ENCODE results near the gene ALDH1B1. TPM values are rescaled to one million over a fixed set of nuclear protein-coding genes. Genes with fewer than 3 reads are reported as not detected.

ALDH1B1 gene
- total and polyA plus RNA-seq, 2 of the 13 experiments (the other 11 are each of a cell fraction or from before 2014, with no cell fraction given), result 45.1 to 125 TPM

DNA sequence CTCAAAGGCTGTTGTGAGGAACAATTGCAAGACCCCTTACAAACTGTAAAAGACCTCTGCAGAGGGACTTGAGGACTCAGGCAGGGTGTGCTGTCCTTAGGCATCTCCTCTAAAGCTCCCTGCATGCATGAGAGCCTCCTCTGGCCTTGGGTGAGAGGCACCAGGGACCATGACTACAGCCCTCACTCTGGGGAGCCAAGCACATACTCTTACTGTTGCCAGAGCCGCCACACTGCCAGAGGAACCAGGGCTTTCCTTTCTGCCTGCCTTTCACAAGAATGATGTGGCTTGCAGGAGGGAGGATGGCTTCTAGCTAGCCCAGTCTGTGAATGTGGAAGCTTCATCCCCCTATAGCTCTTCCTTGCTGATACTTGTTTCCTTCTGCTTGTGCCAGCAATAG lies 25.9 kb downstream of the ALDH1B1 start:
- POLR2A ChIA-PET, result no interaction called here
- WGBS (ENCODE audit: low lambda C conversion rate), result 100% methylated on average over 1 of the region's 1 CpG
- Histone ChIP-seq H2AFZ (ENCODE audit: low read length) (no peak overlapping the region), H3K4me1 (ENCODE audit: insufficient read depth, low read length) (peaks cover 20% of the 10 kb centered on the region), H3K27me3 (ENCODE audit: control insufficient read depth in 1 of 2, insufficient read depth in 2 of 2, low read length in 2 of 2) (peaks cover 6 to 46% of the 10 kb centered on the region in 2 experiments), H3K79me2 (ENCODE audit: insufficient read depth, low read length) (no peaks in the 10 kb centered on the region), H3K4me3 (replicated peaks in 1 of 3; ENCODE audit: insufficient read depth in 1 of 3, low read depth in 2 of 3, low read length in 3 of 3) (no peak overlapping the region), H3K9ac (ENCODE audit: insufficient read depth, low read depth, low read length) (no peak overlapping the region), H3K9me3 (ENCODE audit: low read length) (no peaks in the 10 kb centered on the region), H3K36me3 (replicated peaks in 1 of 2; ENCODE audit: control insufficient read depth in 1 of 2, insufficient read depth in 2 of 2, low read length in 2 of 2) (no peaks in the 10 kb centered on the region), H3K4me2 (ENCODE audit: low read depth, low read length) (no peak overlapping the region), H3K27ac (ENCODE audit: extremely low read length, insufficient read depth, low read length) (no peak overlapping the region), H4K20me1 (ENCODE audit: insufficient read depth, low read length) (no peaks in the 10 kb centered on the region)
- TF ChIP-seq, protein P1, sequence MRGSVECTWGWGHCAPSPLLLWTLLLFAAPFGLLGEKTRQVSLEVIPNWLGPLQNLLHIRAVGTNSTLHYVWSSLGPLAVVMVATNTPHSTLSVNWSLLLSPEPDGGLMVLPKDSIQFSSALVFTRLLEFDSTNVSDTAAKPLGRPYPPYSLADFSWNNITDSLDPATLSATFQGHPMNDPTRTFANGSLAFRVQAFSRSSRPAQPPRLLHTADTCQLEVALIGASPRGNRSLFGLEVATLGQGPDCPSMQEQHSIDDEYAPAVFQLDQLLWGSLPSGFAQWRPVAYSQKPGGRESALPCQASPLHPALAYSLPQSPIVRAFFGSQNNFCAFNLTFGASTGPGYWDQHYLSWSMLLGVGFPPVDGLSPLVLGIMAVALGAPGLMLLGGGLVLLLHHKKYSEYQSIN (CRISPR knock-in tag; IDR thresholded peaks at IDR 0.05; ENCODE audit: borderline replicate concordance), result no peak
- TF ChIP-seq ASH2L (IDR thresholded peaks at IDR 0.05; ENCODE audit: insufficient read length, low read depth, low read length) (no peak), ZSCAN29 (CRISPR knock-in tag; conservative IDR thresholded peaks at IDR 0.05) (no peak), RAD21 (CRISPR knock-in tag; IDR thresholded peaks at IDR 0.05) (no peak), ZNF652 (CRISPR knock-in tag; IDR thresholded peaks at IDR 0.05; ENCODE audit: borderline replicate concordance, low read depth) (no peak), ELF4 (CRISPR knock-in tag; IDR thresholded peaks at IDR 0.05; ENCODE audit: borderline replicate concordance) (no peak), ZFP41 (CRISPR knock-in tag; IDR thresholded peaks at IDR 0.05; ENCODE audit: borderline replicate concordance) (no peak), ZNF546 (CRISPR knock-in tag; conservative IDR thresholded peaks at IDR 0.05) (no peak), PRMT3 (CRISPR knock-in tag; IDR thresholded peaks at IDR 0.05; ENCODE audit: borderline replicate concordance, low read depth) (no peak), SUZ12 (IDR thresholded peaks at IDR 0.05; ENCODE audit: low read depth, low read length) (no peak), KMT2A (CRISPR knock-in tag; IDR thresholded peaks at IDR 0.05) (no peak), GATAD2A (CRISPR knock-in tag; IDR thresholded peaks at IDR 0.05) (no peak), MED8 (CRISPR knock-in tag; IDR thresholded peaks at IDR 0.05; ENCODE audit: insufficient replicate concordance) (no peak), CBFB (CRISPR knock-in tag; IDR thresholded peaks at IDR 0.05) (no peak), AGO1 (IDR thresholded peaks at IDR 0.05; ENCODE audit: low read depth, low read length, poor library complexity, severe bottlenecking) (no peak), RORA (CRISPR knock-in tag; IDR thresholded peaks at IDR 0.05) (no peak)
- TF ChIP-seq, protein P2, sequence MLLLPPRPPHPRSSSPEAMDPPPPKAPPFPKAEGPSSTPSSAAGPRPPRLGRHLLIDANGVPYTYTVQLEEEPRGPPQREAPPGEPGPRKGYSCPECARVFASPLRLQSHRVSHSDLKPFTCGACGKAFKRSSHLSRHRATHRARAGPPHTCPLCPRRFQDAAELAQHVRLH (CRISPR knock-in tag; IDR thresholded peaks at IDR 0.05; ENCODE audit: borderline replicate concordance, low read depth), result no peak
- TF ChIP-seq, protein P3, sequence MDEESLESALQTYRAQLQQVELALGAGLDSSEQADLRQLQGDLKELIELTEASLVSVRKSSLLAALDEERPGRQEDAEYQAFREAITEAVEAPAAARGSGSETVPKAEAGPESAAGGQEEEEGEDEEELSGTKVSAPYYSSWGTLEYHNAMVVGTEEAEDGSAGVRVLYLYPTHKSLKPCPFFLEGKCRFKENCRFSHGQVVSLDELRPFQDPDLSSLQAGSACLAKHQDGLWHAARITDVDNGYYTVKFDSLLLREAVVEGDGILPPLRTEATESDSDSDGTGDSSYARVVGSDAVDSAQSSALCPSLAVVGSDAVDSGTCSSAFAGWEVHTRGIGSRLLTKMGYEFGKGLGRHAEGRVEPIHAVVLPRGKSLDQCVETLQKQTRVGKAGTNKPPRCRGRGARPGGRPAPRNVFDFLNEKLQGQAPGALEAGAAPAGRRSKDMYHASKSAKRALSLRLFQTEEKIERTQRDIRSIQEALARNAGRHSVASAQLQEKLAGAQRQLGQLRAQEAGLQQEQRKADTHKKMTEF (CRISPR knock-in tag; IDR thresholded peaks at IDR 0.05), result no peak
- ATAC-seq (no peak), FAIRE-seq (no peak), DNase-seq (ENCODE audit: low spot score) (no peak)
- CTCF ChIA-PET (ENCODE audit: low intra/inter-chr PET ratio, low total read pairs), result no interaction called here
- intact Hi-C loops (cut with micrococcal nuclease; ENCODE audit: unreplicated experiment), result loop anchor here (5.0 kb wide), 1 partner anchor 254 kb away; no protein-coding TSS in a partner anchor
- no TSS peak for BruUV-seq (replicated peaks)
- in situ Hi-C loops (cut with HindIII; ENCODE audit: extremely low pct_ligation_motif_present, low pct_unique_long_range_greater_than_20kb), result no loop called here

Data from HepG2 (cell line).